Ovary (tissue), 9 donors: ENCODE results near the gene GBX2. TPM values are rescaled to one million over a fixed set of nuclear protein-coding genes. Genes with fewer than 3 reads are reported as not detected.
A peak's percentile ranks its signal among the peaks of the same experiment; 100 is the strongest.

Experiments
- DNase-seq, 5 donors: peaks; one replicate each; pipeline ENCODE4 v3.0.0-alpha.2; 2019 to 2020
- H3K27ac ChIP-seq, 2 donors: fragments of 200-600 bp; one replicate each; pipeline versions ENCODE4 v1.5.1 to v1.8.0; 2019 to 2022
- H3K27me3 ChIP-seq: fragments of 200-600 bp; one replicate; pipeline ENCODE4 v1.8.0; 2022
- H3K36me3 ChIP-seq: fragments of 200-600 bp; sonication (generic); one replicate; pipeline ENCODE4 v1.5.1; 2019
- H3K4me1 ChIP-seq: one replicate; pipeline ENCODE4 v1.8.1; 2013; ENCODE audit warnings: mild to moderate bottlenecking, moderate library complexity; ENCODE audit not compliant: insufficient read depth
- H3K4me3 ChIP-seq: fragments of 200-600 bp; sonication (generic); one replicate; pipeline ENCODE4 v1.5.1; 2017
- H3K9me3 ChIP-seq, 2 donors: fragments of 200-600 bp in 1 of 2; sonication (generic) in 1 of 2; one replicate each; pipeline versions ENCODE4 v1.5.1 to v1.8.1; 2013 to 2019; ENCODE audit warnings: mild to moderate bottlenecking in 1 of 2, moderate library complexity in 1 of 2
- CTCF ChIP-seq, 3 donors: fragments of 450-650 bp in 2 of 3; fragments of 200-600 bp in 1 of 3; IDR thresholded peaks; one replicate each; pipeline versions ENCODE4 v1.5.1 to v1.8.0; 2016 to 2022; ENCODE audit warnings: antibody characterized with exemption in 3 of 3, mild to moderate bottlenecking in 1 of 3
- EP300 ChIP-seq: sonication (generic); formaldehyde crosslinking; IDR thresholded peaks from one replicate; pipeline ENCODE4 v1.6.1; 2017; ENCODE audit warnings: antibody characterized with exemption
- POLR2A ChIP-seq: fragments of 450-650 bp; IDR thresholded peaks from one replicate; pipeline ENCODE4 v1.6.1; 2017; ENCODE audit warnings: antibody characterized with exemption, mild to moderate bottlenecking, moderate library complexity
- WGBS, 3 donors: extraction: QIAGEN DNeasy Blood & Tissue Kit in 1 of 3; methylation state at CpG; one replicate each; pipeline versions ENCODE4 v1.1.5 to v1.1.7; 2013 to 2017; 5-methylcytosine and 5-hydroxymethylcytosine counted together
- intact Hi-C, 4 donors: fragments of 100-400 bp; cut with DNase I; formaldehyde crosslinking; loops; one replicate each; pipeline versions ENCODE4 v1.11.0 to v1.15.1; 2022 to 2023
- polyA plus RNA-seq, 2 donors: library from polyadenylated mRNA; stranded (reverse); fragments of 200-250 nt in 1 of 2; fragments of 350-450 nt in 1 of 2; fragmentation: Illumina TruSeq in 1 of 2; extraction: RNeasy Lipid Tissue Mini Kit (QIAGEN cat#74804) in 1 of 2; gene quantifications; one replicate each; pipeline ENCODE4 v1.2.3, GENCODE V29; 2013 to 2014
- total RNA-seq, 7 donors: library from RNA; depleted of rRNA in 2 of 7; stranded (reverse); fragments of >200 nt in 2 of 7; fragmentation: NEBNext Ultra II Directional in 3 of 7; extraction: Animal tissue kit (Norgen Biotek cat#: 25700) in 3 of 7; gene quantifications; one replicate each; pipeline versions ENCODE4 v1.1.0 to v1.2.4, GENCODE V29; 2016 to 2023
- donor health status: DM: no; HTN: no; CAD: no; lungs with moderate emphysema.
- donor health status: DM: no; HTN: no; CAD: no.
- donor health status: Bipolar disorder and iron deficiency.
- donor health status: DM: yes; HTN: yes; CAD: no.
- donor health status: DM: no; HTN: no; CAD: no.
- donor health status: DM: yes; HTN: yes; CAD: no.

Gene GBX2
- total and polyA plus RNA-seq, 9 donors, result not detected

- no peak for DNase-seq
- WGBS, 3 donors, result 77 to 85% (median 82%) methylated on average over 10 of the region's 10 CpGs
- Histone ChIP-seq H3K4me1 (no peaks in the 10 kb centered on the region), H3K27ac (no peak overlapping the region), H3K36me3 (no peaks in the 10 kb centered on the region), H3K27me3 (no peaks in the 10 kb centered on the region), H3K4me3 (no peak overlapping the region), H3K9me3 (no peaks in the 10 kb centered on the region)
- intact Hi-C loops, result no loop called here
- no peak for TF ChIP-seq EP300
- TF ChIP-seq CTCF (IDR thresholded peaks at IDR 0.05), result no peak
- no peak for TF ChIP-seq POLR2A
Observed at GRCh38 chr2:236193026-236193425, 24.8 kb upstream of the GBX2 start.

- TF ChIP-seq CTCF (IDR thresholded peaks at IDR 0.05) (no peak), EP300 (no peak)
- DNase-seq, result no peak
- Histone ChIP-seq H3K27ac (no peak overlapping the region), H3K36me3 (no peaks in the 10 kb centered on the region), H3K4me1 (no peaks in the 10 kb centered on the region), H3K9me3 (no peaks in the 10 kb centered on the region), H3K4me3 (no peak overlapping the region), H3K27me3 (no peaks in the 10 kb centered on the region)
- intact Hi-C loops, result no loop called here
- 83 to 87% (median 86%) methylated on average over 2 of the region's 2 CpGs for WGBS, 3 donors
Observed at GRCh38 chr2:236190674-236191073, 22.5 kb upstream of the GBX2 start.

GRCh38 chr2:236184701-236185100 is 16.5 kb upstream of the GBX2 start:
- DNase-seq, result no peak
- peaks cover 0 to 3% of the 10 kb centered on the region in 2 donors for H3K9me3 ChIP-seq
- WGBS, 3 donors, result 95 to 99% (median 96%) methylated on average over 4 of the region's 4 CpGs
- TF ChIP-seq CTCF (IDR thresholded peaks at IDR 0.05) (no peak), EP300 (no peak), POLR2A (no peak)
- intact Hi-C loops, result loop anchor here in 2 of 4 donors (5.0 kb wide), 1 partner anchor 407 kb away; no protein-coding TSS in a partner anchor
- H3K4me3 ChIP-seq, result no peak overlapping the region
- no peaks in the 10 kb centered on the region for H3K27me3 ChIP-seq
- no peaks in the 10 kb centered on the region for H3K4me1 ChIP-seq
- no peak overlapping the region for H3K27ac ChIP-seq
- no peaks in the 10 kb centered on the region for H3K36me3 ChIP-seq

GRCh38 chr2:236180831-236181453 is 12.8 kb upstream of the GBX2 start:
- peaks cover 3% of the 10 kb centered on the region for H3K4me1 ChIP-seq
- H3K36me3 ChIP-seq, result no peaks in the 10 kb centered on the region
- H3K27me3 ChIP-seq, result no peaks in the 10 kb centered on the region
- WGBS, 3 donors, result 19 to 21% (median 20%) methylated on average over 9 of the region's 9 CpGs
- H3K27ac ChIP-seq, result no peak overlapping the region
- no peak overlapping the region for H3K4me3 ChIP-seq
- TF ChIP-seq EP300 (no peak), CTCF (IDR thresholded peaks at IDR 0.05) (peak; percentile 23 to 44 (median 32)), POLR2A (no peak)
- intact Hi-C loops, result loop anchor here in 2 of 4 donors (5.0 kb wide), 1 partner anchor 404 kb away; no protein-coding TSS in a partner anchor
- DNase-seq, result peak; percentile 28 to 62 (median 55)
- peaks cover 0 to 3% of the 10 kb centered on the region in 2 donors for H3K9me3 ChIP-seq
